Measurements from ENCODE around the gene STX8.

STX8 gene

DNA sequence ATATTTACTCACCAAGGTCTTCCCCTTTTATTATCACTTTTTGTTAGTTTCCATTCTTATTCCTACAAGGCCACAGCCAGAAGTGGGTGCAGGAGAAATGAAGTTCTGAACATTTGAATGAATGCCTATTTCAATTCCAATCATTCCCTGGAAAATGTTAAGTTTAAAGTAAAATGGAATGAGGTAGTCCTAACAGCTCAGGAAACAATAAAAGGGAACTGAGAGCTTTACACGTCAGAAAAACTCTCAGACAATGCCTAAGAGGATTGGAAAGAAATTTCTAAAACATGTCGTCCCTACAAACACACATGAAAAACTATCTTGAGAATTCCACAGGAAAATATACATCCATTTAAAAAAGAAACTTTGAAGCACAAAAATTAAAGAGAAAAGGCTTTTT lies 238.8 kb downstream of the STX8 start:
- no peak for TF ChIP-seq CTCF (IDR thresholded peaks at IDR 0.05; ENCODE audit: insufficient read depth, low read length, missing control alignments)
- no peak for DNase-seq (ENCODE audit: low read depth, low spot score)
- H3K4me3 ChIP-seq (ENCODE audit: low read depth, low read length): no peak overlapping the region
- CTCF ChIA-PET: interaction anchor here (1.0 kb wide), 1 partner anchor 10 kb away, joined by 3 read pairs; no protein-coding TSS in a partner anchor
- POLR2A ChIA-PET: no interaction called here

DNA sequence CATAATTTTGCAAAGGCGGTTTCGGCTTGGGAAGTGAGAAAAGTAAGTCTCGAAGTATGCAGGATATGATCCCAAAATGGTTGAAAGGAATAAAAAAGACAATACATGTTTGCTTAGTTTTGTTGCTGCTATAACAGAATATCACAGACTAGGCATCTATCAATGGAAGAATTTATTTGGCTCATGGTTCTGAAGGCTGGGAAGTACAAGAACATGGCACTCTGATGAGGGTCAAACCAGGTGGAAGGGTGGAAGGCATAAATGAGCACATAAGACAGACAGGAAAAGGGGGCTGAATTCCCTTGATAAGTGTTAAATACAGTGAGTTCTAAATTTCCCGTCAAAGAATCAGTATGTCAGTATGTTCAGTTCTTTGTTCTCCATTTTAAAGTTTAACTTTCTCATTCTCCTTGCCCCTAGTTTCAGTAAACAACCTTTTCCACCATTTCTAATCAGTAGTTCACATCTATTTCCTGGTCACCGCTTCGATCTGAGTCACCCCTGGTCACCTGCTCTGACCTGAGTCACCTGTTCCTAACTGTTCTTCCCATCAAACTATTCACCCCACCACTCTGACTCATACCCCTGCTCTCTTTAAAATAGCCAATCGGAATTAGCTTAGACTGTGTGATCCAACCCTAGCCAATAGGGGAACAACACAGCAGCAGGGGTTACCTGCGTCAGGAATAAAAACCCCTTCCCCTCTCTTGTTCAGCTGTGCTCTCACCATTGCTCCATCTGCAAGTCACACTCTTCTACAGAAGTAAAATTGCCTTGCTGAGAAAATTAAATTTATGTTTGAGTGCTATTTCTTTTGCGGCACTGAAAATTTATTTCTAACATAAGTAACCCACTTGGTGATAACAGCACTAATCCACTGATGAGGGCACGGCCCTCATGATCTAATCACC lies 240.8 kb downstream of the STX8 start:
- POLR2A ChIA-PET: no interaction called here
- CTCF ChIA-PET: no interaction called here
- DNase-seq (ENCODE audit: low read depth, low spot score): no peak
- TF ChIP-seq CTCF (IDR thresholded peaks at IDR 0.05; ENCODE audit: insufficient read depth, low read length, missing control alignments): no peak
- H3K4me3 ChIP-seq (ENCODE audit: low read depth, low read length): no peak overlapping the region

DNA sequence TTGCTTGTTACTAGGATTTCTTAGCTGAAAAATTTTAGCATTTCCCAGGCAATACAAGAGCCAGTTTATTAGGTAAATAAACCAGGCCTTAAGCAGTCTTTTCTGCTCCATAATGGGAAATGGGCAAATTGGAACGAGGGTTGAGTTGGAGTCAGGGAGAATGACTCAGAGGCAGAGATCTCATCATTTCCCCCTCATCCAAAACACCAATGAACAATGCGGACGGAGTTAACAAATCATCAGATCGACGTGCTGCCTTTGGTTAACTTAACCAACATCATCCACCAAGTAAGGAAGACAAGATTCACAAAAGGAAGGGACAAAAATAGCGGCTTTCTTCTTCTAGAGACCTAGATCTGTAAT lies 243.5 kb downstream of the STX8 start:
- no peak overlapping the region for H3K4me3 ChIP-seq (ENCODE audit: low read depth, low read length)
- DNase-seq (ENCODE audit: low read depth, low spot score): no peak
- TF ChIP-seq CTCF (IDR thresholded peaks at IDR 0.05; ENCODE audit: insufficient read depth, low read length, missing control alignments): no peak
- ChIA-PET CTCF (no interaction called here), POLR2A (interaction anchor here (0.6 kb wide), 1 partner anchor 43 kb away, joined by 3 read pairs; no protein-coding TSS in a partner anchor)

DNA sequence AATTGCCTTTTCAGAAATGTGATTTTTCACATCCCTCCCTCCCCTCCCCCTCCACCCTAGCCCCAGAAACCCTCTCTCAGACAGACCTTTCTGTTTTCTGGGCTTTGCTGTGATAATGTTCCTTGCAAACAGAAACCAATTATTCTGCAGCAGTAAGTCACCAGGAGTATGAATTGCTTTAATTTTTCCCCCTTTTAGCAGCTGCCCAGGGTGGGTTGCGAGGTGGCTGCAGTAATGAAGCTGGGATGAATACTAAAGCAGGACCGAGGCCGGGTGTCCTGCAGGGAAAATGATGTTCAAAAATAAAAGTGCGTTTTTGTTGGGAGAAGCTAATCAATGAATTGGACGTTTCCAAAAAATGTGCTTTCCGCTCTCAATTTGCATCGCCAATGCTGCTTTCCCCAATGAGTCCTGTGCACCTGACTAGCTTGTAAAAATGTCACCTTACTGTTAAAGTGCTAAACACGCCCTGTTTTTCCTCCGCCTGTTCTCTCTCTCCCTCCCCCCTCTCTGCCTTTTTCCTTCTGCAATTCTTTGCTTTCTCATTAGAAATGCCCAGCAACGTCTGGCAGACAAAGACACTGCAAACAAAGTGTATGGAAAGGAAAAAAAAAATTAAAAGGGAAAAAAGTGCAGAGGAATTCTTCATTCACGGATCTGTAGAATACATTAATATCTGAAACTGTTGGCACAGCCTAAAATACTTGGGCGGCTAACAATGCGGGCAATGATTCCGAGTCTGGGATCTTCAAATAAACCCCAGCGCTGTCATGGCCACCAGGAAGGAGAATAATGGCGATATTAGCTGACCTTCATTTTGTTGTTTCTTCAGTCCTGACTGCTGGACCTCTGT lies 244.1 kb downstream of the STX8 start:
- no peak overlapping the region for H3K4me3 ChIP-seq (ENCODE audit: low read depth, low read length)
- POLR2A ChIA-PET: interaction anchor here (0.6 kb wide), 1 partner anchor 42 kb away, joined by 3 read pairs; no protein-coding TSS in a partner anchor
- no peak for DNase-seq (ENCODE audit: low read depth, low spot score)
- TF ChIP-seq CTCF (IDR thresholded peaks at IDR 0.05; ENCODE audit: insufficient read depth, low read length, missing control alignments): no peak
- CTCF ChIA-PET: no interaction called here

GRCh38 chr17:9330611-9331271 lies 244.9 kb downstream of the STX8 start:
- DNase-seq (ENCODE audit: low read depth, low spot score): no peak
- no peak overlapping the region for H3K4me3 ChIP-seq (ENCODE audit: low read depth, low read length)
- POLR2A ChIA-PET: no interaction called here
- CTCF ChIA-PET: no interaction called here
- no peak for TF ChIP-seq CTCF (IDR thresholded peaks at IDR 0.05; ENCODE audit: insufficient read depth, low read length, missing control alignments)

All from AG04449 (cell line).